Measurements from ENCODE around the gene SLAMF1. TPM values are rescaled to one million over a fixed set of nuclear protein-coding genes. Genes with fewer than 3 reads are reported as not detected.

SLAMF1 gene
- total and polyA plus RNA-seq, 2 donors (not counting 1 experiment from before 2014, with no cell fraction given) = 20.7 to 42.3 TPM

- Histone ChIP-seq H3K27ac (ENCODE audit: low read length in 2 of 2) (peak overlapping the region in 1 of 2 donors; percentile 68), H3K36me3 (replicated peaks in 1 of 2; ENCODE audit: control extremely low read depth in 1 of 2, control insufficient read depth in 1 of 2, extremely low read depth in 1 of 2, insufficient read depth in 2 of 2, low read length in 1 of 2) (peaks cover 0 to 33% of the 10 kb centered on the region in 2 experiments), H3K9me3 (ENCODE audit: control extremely low read depth in 1 of 3, control insufficient read depth in 2 of 3, insufficient read depth in 1 of 3, low read length in 2 of 3) (peaks cover 4 to 13% (median 11%) of the 10 kb centered on the region in 3 donors), H3K79me2 (ENCODE audit: control insufficient read depth, insufficient read depth, low read length) (peaks cover 8% of the 10 kb centered on the region), H4K20me1 (ENCODE audit: control insufficient read depth, insufficient read depth, low read length, poor library complexity, severe bottlenecking) (no peaks in the 10 kb centered on the region), H3K27me3 (replicated peaks in 1 of 4; ENCODE audit: control extremely low read depth in 1 of 4, control insufficient read depth in 3 of 4, insufficient read depth in 4 of 4, low read length in 3 of 4) (no peaks in the 10 kb centered on the region), H3K4me3 (ENCODE audit: control extremely low read depth in 1 of 5, extremely low read depth in 1 of 5, insufficient read depth in 1 of 5, low read depth in 2 of 5, low read length in 4 of 5) (no peak overlapping the region), H3K4me2 (replicated peaks; ENCODE audit: low read depth, low read length, poor library complexity, severe bottlenecking) (no peak overlapping the region), H3K9ac (ENCODE audit: low read length) (no peak overlapping the region), H3K4me1 (ENCODE audit: control insufficient read depth in 2 of 2, insufficient read depth in 2 of 2, low read length in 2 of 2) (peaks cover 20 to 28% of the 10 kb centered on the region in 2 donors), H2AFZ (ENCODE audit: insufficient read depth, low read depth, low read length, poor library complexity, severe bottlenecking) (no peak overlapping the region)
- TF ChIP-seq EZH2 (IDR thresholded peaks at IDR 0.05; ENCODE audit: borderline replicate concordance, insufficient read depth, low read depth, low read length, poor library complexity, severe bottlenecking) (no peak), CTCF (IDR thresholded peaks at IDR 0.05) (no peak)
- WGBS (ENCODE audit: insufficient coverage) = 90% methylated on average over 4 of the region's 4 CpGs
- peak overlapping the region; percentile 89 for H3K27ac Mint-ChIP-seq
- peak overlapping the region; percentile 29 for H3K4me3 Mint-ChIP-seq
- no peaks in the 10 kb centered on the region for H3K27me3 Mint-ChIP-seq
- POLR2A ChIA-PET = interaction anchor here (1.1 kb wide), 1 partner anchor 173 kb away, joined by 3 read pairs; no protein-coding TSS in a partner anchor
- H3K4me1 Mint-ChIP-seq = peaks cover 30% of the 10 kb centered on the region
- intact Hi-C loops (cut with micrococcal nuclease) = loop anchor here (2.0 to 5.0 kb wide), 3 partner anchors 17 to 264 kb away; partner anchors contain the start of genes COPA and NCSTN
- peaks cover 10% of the 10 kb centered on the region for H3K9me3 Mint-ChIP-seq (ENCODE audit: insufficient read depth)
- ATAC-seq (ENCODE audit: low read depth) = no peak
- no peak for DNase-seq
- CTCF ChIA-PET = interaction anchor here (0.7 to 10.6 kb wide), 37 partner anchors 9 to 345 kb away, joined by 3 to 233 read pairs (median 5); partner anchors contain the start of gene SLAMF6
Measured at GRCh38 chr1:160605792-160606479, 40.9 kb downstream of the SLAMF1 start.

- intact Hi-C loops (cut with micrococcal nuclease) = loop anchor here (5.0 kb wide), 2 partner anchors 118 to 263 kb away; partner anchors contain the start of genes COPA and NCSTN
- no peak overlapping the region for H3K9ac ChIP-seq (ENCODE audit: low read length)
- H2AFZ ChIP-seq (ENCODE audit: insufficient read depth, low read depth, low read length, poor library complexity, severe bottlenecking) = no peak overlapping the region
- peaks cover 20 to 28% of the 10 kb centered on the region in 2 donors for H3K4me1 ChIP-seq (ENCODE audit: control insufficient read depth in 2 of 2, insufficient read depth in 2 of 2, low read length in 2 of 2)
- peaks cover 8% of the 10 kb centered on the region for H3K79me2 ChIP-seq (ENCODE audit: control insufficient read depth, insufficient read depth, low read length)
- no peak overlapping the region for H3K27ac ChIP-seq (ENCODE audit: low read length in 2 of 2)
- peaks cover 28% of the 10 kb centered on the region for H3K4me1 Mint-ChIP-seq
- peaks cover 4 to 13% (median 11%) of the 10 kb centered on the region in 3 donors for H3K9me3 ChIP-seq (ENCODE audit: control extremely low read depth in 1 of 3, control insufficient read depth in 2 of 3, insufficient read depth in 1 of 3, low read length in 2 of 3)
- H3K27ac Mint-ChIP-seq = peak overlapping the region; percentile 89
- ATAC-seq (ENCODE audit: low read depth) = no peak
- no peak for TF ChIP-seq EZH2 (IDR thresholded peaks at IDR 0.05; ENCODE audit: borderline replicate concordance, insufficient read depth, low read depth, low read length, poor library complexity, severe bottlenecking)
- no peak for TF ChIP-seq CTCF (IDR thresholded peaks at IDR 0.05)
- peaks cover 0 to 26% of the 10 kb centered on the region in 2 experiments for H3K36me3 ChIP-seq (replicated peaks in 1 of 2; ENCODE audit: control extremely low read depth in 1 of 2, control insufficient read depth in 1 of 2, extremely low read depth in 1 of 2, insufficient read depth in 2 of 2, low read length in 1 of 2)
- DNase-seq = no peak
- peaks cover 10% of the 10 kb centered on the region for H3K9me3 Mint-ChIP-seq (ENCODE audit: insufficient read depth)
- no peak overlapping the region for H3K4me3 ChIP-seq (ENCODE audit: control extremely low read depth in 1 of 5, extremely low read depth in 1 of 5, insufficient read depth in 1 of 5, low read depth in 2 of 5, low read length in 4 of 5)
- no peaks in the 10 kb centered on the region for H4K20me1 ChIP-seq (ENCODE audit: control insufficient read depth, insufficient read depth, low read length, poor library complexity, severe bottlenecking)
- WGBS (ENCODE audit: insufficient coverage) = 96% methylated on average over 2 of the region's 2 CpGs
- H3K27me3 Mint-ChIP-seq = no peaks in the 10 kb centered on the region
- ChIA-PET CTCF (interaction anchor here (1.0 to 10.6 kb wide), 20 partner anchors 8 to 258 kb away, joined by 3 to 233 read pairs (median 8); partner anchors contain the start of gene SLAMF6), POLR2A (no interaction called here)
- no peaks in the 10 kb centered on the region for H3K27me3 ChIP-seq (replicated peaks in 1 of 4; ENCODE audit: control extremely low read depth in 1 of 4, control insufficient read depth in 3 of 4, insufficient read depth in 4 of 4, low read length in 3 of 4)
- no peak overlapping the region for H3K4me2 ChIP-seq (replicated peaks; ENCODE audit: low read depth, low read length, poor library complexity, severe bottlenecking)
- H3K4me3 Mint-ChIP-seq = peak overlapping the region; percentile 29
Measured at GRCh38 chr1:160605205-160605604, 41.6 kb downstream of the SLAMF1 start.
